GM04503 (cell line): ENCODE data around the gene SMAD4.
"Not testable (repeated sequence)": the region's sequence is repeated elsewhere in the genome, so short reads cannot be mapped to it uniquely, and the experiment has no call there.

Source experiments
- DNase-seq: peaks from one replicate; pipeline ENCODE4 v3.0.0-alpha.2; 2012; ENCODE audit warnings: low read depth

Gene SMAD4

GRCh38 chr18:51111633-51112355 is 81.8 kb downstream of the SMAD4 start:
- not testable (repeated sequence) for DNase-seq

GRCh38 chr18:51116996-51117395 is 87.0 kb downstream of the SMAD4 start:
- DNase-seq, result not testable (repeated sequence)

DNA sequence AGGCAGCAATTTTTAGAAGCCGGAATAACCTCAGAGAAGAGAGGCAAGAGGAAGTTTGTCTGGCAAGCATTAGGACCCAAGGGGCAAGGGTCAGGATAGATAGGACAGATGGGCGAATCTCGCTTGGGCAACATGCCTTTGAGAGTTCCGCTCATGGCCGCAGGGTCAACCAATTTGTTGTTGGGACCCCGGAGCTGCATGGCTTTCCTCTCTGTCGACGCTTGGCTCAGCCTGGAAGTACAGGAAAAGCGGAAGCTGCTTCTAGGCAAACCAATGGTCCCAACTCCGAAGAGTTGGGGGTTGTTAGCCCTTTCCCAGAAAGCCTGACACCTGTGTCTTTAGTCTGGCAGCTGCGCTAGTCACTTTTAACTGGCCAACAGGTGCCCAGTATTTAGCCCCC is 89.5 kb downstream of the SMAD4 start:
- not testable (repeated sequence) for DNase-seq

DNA sequence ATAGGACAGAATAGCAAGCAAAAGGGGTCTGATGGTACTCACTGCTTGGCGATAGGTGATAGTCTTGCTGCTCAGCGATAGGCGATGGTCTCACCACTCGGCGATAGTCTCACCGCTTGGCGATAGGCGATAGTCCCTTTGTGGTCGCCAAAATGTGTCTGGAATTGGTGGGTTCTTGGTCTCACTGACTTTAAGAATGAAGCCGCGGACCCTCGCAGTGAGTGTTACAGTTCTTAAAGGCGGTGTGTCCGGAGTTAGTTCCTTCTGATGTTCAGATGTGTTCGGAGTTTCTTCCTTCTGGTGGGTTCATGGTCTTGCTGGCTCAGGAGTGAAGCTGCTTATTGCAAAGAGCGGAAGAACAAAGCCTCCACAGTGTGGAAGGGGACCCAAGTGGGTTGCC is 90.0 kb downstream of the SMAD4 start:
- DNase-seq, result not testable (repeated sequence)

DNA sequence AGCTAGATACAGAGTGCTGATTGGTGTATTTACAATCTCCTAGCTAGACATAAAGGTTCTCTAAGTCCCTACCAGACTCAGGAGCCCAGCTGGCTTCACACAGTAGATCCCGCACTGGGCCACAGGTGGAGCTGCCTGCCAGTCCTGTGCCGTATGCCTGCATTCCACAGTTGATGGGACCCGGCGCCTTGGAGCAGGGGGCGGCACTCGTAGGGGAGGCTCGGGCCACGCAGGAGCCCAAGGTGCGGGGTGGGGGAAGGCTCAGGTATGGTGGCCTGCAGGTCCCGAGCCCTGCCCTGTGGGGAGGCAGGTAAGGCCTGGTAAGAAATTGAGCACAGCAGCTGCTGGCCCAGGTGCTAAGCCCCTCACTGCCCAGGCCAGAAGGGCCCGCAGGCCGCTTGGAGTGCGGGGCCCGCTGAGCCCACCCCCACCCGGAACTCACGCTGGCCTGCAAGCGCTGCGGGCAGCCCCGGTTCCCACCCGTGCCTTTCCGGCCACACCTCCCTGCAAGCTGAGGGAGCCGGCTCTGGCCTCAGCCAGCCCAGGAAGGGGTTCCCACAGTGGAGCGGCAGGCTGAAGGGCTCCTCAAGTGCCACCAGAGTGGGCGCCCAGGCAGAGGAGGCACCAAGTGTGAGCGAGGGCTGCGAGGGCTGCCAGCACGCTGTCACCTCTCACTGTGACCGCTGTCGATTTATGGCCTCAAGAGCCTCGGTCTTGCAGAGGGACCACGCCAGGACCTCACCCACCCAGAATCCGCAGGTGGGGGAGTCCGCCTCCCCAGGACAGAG is 91.0 kb downstream of the SMAD4 start:
- no peak for DNase-seq

- DNase-seq, result no peak
Measured at GRCh38 chr18:51121597-51121857, 91.5 kb downstream of the SMAD4 start.

- no peak for DNase-seq
Measured at GRCh38 chr18:51122266-51123045, 92.4 kb downstream of the SMAD4 start.

DNA sequence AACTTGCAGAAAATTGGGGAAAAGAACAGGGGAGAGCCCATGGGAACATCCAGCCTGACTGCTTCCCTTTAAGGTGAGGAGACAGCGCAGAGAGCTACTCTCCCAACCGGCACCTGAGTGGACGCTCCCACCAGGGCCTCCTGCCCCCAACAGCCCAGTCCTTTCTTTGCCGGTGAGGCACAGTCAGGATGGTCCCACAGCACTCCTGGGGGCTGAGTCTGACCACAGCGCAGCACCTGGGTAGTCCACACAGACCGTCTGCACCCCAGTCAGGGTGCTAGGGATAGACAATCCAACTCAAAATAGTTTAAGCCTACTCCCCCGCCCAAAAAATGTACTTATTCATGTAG is 93.0 kb downstream of the SMAD4 start:
- no peak for DNase-seq

- DNase-seq, result no peak
Measured at GRCh38 chr18:51123481-51123880, 93.5 kb downstream of the SMAD4 start.

DNA sequence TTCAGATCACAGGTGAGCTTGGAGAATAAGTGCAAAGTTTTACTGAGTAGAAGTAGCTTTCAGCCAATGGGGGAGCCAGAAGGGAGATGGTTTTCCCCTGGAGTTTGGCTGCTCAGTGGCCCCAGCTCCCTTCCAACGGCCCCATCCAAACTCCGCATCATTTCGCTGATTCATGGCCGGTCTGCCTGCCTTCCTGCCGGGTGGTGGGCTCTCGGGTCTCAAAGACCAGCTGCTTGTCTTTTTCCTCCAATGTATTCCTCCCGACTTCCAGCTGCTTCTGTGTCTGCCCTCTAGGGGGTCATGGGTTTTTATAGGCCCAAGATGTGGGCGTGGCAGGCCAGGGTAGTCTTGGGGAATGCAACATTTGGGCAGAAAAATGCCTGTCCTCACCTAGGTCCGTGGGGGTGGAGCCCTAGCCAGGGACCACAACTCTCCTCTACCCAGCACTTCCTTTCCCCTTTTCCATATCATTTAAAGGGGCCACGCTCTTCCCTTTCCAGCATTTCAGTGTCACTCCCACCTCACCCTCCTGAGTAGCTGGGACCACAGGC is 94.0 kb downstream of the SMAD4 start:
- DNase-seq, result no peak

DNA sequence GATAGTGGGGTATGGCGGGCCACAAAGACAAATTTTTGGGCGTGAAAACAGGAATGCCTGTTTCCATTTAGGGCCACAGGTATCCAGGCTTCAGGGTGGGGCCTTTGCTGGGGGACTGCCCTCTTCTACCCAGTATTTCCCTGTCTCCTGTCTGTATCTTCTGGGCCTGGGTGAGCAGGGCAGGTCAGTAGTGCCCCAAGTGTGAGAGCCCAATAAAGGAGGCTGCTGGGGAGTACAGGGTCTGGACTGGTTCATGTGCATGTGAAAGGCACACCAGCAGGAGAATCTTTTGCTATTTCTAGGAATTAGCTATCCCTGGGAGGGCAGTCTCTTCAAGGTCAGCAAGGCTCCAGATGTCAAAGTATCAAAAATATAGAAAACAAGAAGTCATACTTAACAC is 96.0 kb downstream of the SMAD4 start:
- no peak for DNase-seq

- DNase-seq, result no peak
Measured at GRCh38 chr18:51127664-51128063, 97.7 kb downstream of the SMAD4 start.

DNA sequence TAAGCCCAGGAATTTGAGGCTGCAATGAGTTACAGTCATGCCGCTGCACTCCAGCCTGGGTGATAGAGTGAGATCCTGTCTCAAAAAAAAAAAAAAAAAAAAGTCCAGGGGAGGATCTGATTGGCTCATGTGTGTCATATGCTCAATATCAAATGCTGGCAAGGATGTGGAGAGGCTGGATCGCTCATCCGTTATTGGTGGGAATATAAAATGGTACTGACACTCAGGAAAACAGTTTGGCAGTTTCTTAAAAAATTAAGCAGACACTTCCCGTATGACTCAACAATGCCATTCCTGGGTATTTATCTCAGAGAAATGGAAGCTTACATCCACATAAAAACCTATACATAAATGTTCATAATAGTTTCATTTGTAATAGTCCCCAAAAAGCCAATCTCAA is 98.5 kb downstream of the SMAD4 start:
- DNase-seq, result no peak

DNA sequence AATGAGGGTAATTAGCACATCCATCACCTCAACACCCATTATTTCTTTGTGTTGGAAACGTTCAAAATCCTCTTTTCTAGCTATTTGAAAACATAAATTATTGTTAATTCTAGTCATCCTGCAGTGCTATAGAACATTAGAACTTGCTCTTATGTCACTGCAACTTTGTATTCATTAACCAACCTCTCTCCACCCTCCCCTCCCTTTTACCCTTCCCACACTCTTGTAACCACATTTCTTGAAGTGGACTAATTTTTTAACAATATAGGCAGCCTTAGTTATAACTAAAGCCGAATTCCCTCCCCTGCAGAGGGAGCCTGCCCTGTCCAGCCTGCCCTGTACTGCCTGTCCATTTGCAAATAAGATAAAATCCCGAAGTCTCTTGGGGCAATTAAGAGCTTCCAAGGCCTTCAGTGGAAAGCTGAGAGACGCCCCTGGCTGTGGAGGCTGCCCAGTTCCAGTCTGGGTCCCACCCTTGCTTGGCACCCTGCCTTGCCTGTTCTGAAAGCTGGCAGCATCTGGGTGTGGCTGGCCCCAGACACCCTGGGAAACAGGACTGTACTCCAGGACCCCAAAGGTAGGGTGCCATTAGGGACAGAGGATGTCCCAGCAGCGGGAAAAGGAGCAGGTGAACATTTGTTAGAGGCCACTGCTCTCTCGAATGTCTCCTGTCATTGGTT is 102.4 kb downstream of the SMAD4 start:
- DNase-seq, result no peak

DNA sequence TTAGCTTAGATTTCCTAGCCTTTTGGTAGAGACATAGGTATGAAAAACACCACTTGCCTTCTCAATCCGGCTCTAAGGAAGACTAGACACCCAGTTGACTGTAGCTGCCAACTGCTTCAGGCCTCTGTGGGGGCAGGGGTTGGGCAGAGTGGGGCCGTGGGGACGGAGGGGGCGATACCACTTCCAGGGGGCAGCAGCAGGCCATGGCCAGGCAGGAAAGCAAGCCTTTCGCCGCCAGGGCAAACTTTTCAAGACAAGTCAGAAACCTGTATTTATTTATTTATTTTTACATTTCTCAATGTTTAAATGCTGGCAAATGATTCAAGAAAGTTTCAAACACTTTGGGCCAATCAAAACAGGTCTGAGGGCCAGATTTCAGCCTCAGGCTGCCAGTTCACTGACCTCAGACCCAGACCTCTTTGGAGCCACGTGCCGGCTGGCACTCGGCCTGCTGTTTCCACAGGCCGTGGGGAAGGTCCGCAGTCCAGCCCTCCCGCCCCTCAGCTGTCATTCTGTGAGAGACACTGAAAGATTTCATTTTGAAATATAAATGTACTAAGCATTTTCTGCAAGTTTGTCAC is 103.7 kb downstream of the SMAD4 start:
- no peak for DNase-seq
